K562 (cell line): ENCODE data around the gene VASH2. TPM values are rescaled to one million over a fixed set of nuclear protein-coding genes. Genes with fewer than 3 reads are reported as not detected.

ENCODE experiments used
- BACH1 ChIP-seq: fragments of 200-800 bp; sonication (Bioruptor generic); IDR thresholded peaks from 2 replicates; pipeline ENCODE4 v1.6.1; 2016; ENCODE audit warnings: missing genetic modification characterization, missing compliant biosample characterization
- CHCHD3 ChIP-seq: fragments of 250-450 bp; sonication (Bioruptor Pico); IDR thresholded peaks from 2 replicates; pipeline ENCODE4 v2.1.2; 2022; ENCODE audit warnings: mild to moderate bottlenecking
- CREM ChIP-seq: IDR thresholded peaks from 2 replicates; pipeline ENCODE4 v1.6.1; 2014; ENCODE audit warnings: antibody characterized with exemption, low read depth
- ESRRA ChIP-seq: fragments of 450-650 bp; IDR thresholded peaks from 2 replicates; pipeline ENCODE4 v1.6.1; 2014; ENCODE audit warnings: low read depth, mild to moderate bottlenecking, moderate library complexity, borderline replicate concordance
- ETS2 ChIP-seq: IDR thresholded peaks from 2 replicates; pipeline ENCODE4 v1.6.1; 2016; ENCODE audit warnings: borderline replicate concordance, missing genetic modification characterization, mild to moderate bottlenecking, moderate library complexity, missing compliant biosample characterization; ENCODE audit not compliant: poor library complexity, severe bottlenecking
- HNRNPK ChIP-seq: fragments of 200-400 bp; formaldehyde crosslinking; IDR thresholded peaks from one replicate; pipeline ENCODE4 v1.6.1; 2018; ENCODE audit warnings: mild to moderate bottlenecking, low read depth, low read length; ENCODE audit not compliant: poor library complexity, severe bottlenecking
- LEF1 ChIP-seq: fragments of 450-650 bp; IDR thresholded peaks from 2 replicates; pipeline ENCODE4 v1.6.1; 2016; ENCODE audit warnings: mild to moderate bottlenecking
- MBD2 ChIP-seq: sonication (generic); IDR thresholded peaks from 2 replicates; pipeline ENCODE4 v1.6.1; 2016; ENCODE audit warnings: low read depth, borderline replicate concordance
- NFE2 ChIP-seq: IDR thresholded peaks from 2 replicates; pipeline ENCODE4 v1.6.1; 2014; ENCODE audit warnings: antibody characterized with exemption, low read depth
- NUFIP1 ChIP-seq: fragments of 450-650 bp; IDR thresholded peaks from 2 replicates; pipeline ENCODE4 v1.6.1; 2018; ENCODE audit not compliant: partially characterized antibody
- PHF20 ChIP-seq: fragments of 450-650 bp; IDR thresholded peaks from 2 replicates; pipeline ENCODE4 v1.6.1; 2018; ENCODE audit not compliant: partially characterized antibody
- RB1 ChIP-seq: fragments of 450-650 bp; IDR thresholded peaks from 2 replicates; pipeline ENCODE4 v1.6.1; 2017; ENCODE audit warnings: low read depth, mild to moderate bottlenecking
- RBM17 ChIP-seq: fragments of 200-400 bp; formaldehyde crosslinking; IDR thresholded peaks from 2 replicates; pipeline ENCODE4 v1.6.1; 2017; ENCODE audit warnings: low read depth, mild to moderate bottlenecking, low read length, borderline replicate concordance
- SMARCA4 ChIP-seq: fragments of 450-650 bp; IDR thresholded peaks from 2 replicates; pipeline ENCODE4 v1.6.1; 2016
- SMC3 ChIP-seq: conservative IDR thresholded peaks from 2 replicates; pipeline ENCODE4 v1.6.1; 2011; ENCODE audit warnings: low read depth, low read length, improper control_type of control experiment; ENCODE audit not compliant: insufficient read depth
- SP2 ChIP-seq: IDR thresholded peaks from 2 replicates; pipeline ENCODE4 v1.6.1; 2011; ENCODE audit warnings: mild to moderate bottlenecking, low read depth, low read length, moderate library complexity; ENCODE audit not compliant: poor library complexity, severe bottlenecking; ENCODE audit errors: extremely low read depth
- TAL1 ChIP-seq: fragments of 450-650 bp; IDR thresholded peaks from 2 replicates; pipeline ENCODE4 v1.6.1; 2016; ENCODE audit warnings: mild to moderate bottlenecking
- ZBTB7A ChIP-seq: IDR thresholded peaks from 2 replicates; pipeline ENCODE4 v1.6.1; 2011; ENCODE audit warnings: low read depth, mild to moderate bottlenecking, low read length, moderate library complexity, borderline replicate concordance; ENCODE audit not compliant: control insufficient read depth
- ZNF134 ChIP-seq: fragments of 250-450 bp; sonication (Bioruptor Pico); conservative IDR thresholded peaks from 2 replicates; pipeline ENCODE4 v1.4.0; 2020
- polyA plus RNA-seq, 8 experiments: library from polyadenylated mRNA; depleted of rRNA in 4 of 8; stranded (reverse) in 5 of 8; unstranded in 3 of 8; fragments of >200 nt; fragmentation: Nextera tagmentation in 2 of 8; fragmentation: Illumina TruSeq in 1 of 8; extraction: Ambion mirVana in 2 of 8; extraction: Trizol in 1 of 8; gene quantifications; 2 replicates each; pipeline versions ENCODE4 v1.2.1 to v1.2.3, GENCODE V29; 2011 to 2014; ENCODE audit warnings: inconsistent platforms in 1 of 8, missing spikeins in 1 of 8
- total RNA-seq, 7 experiments: library from RNA; depleted of rRNA in 6 of 7; stranded (reverse); fragments of >200 nt in 6 of 7; fragmentation: Illumina TruSeq in 2 of 7; extraction: Trizol in 2 of 7; gene quantifications; 2 replicates each; pipeline versions ENCODE4 v1.2.1 to v1.2.3, GENCODE V29; 2011 to 2021; ENCODE audit warnings: low replicate concordance in 1 of 7
- TF ChIP-seq, protein P1 (sequence below): fragments of 450-650 bp; IDR thresholded peaks from 2 replicates; pipeline ENCODE4 v1.6.1; 2016
- TF ChIP-seq, protein P2 (sequence below): fragments of 250-450 bp; sonication (Bioruptor Pico); IDR thresholded peaks from 2 replicates; pipeline ENCODE4 v1.8.0; 2021; ENCODE audit warnings: moderate library complexity, mild to moderate bottlenecking, inconsistent platforms
- TF ChIP-seq, protein P3 (sequence below): IDR thresholded peaks from 3 replicates; pipeline ENCODE4 v1.6.1; 2011; ENCODE audit warnings: borderline replicate concordance, mild to moderate bottlenecking, moderate library complexity; ENCODE audit not compliant: insufficient read length; ENCODE audit errors: extremely low read depth
- TF ChIP-seq, protein P4 (sequence below): IDR thresholded peaks from 2 replicates; pipeline ENCODE4 v1.6.1; 2011; ENCODE audit warnings: borderline replicate concordance, low read depth, mild to moderate bottlenecking, moderate library complexity, low read length; ENCODE audit not compliant: insufficient read depth, poor library complexity, severe bottlenecking

The VASH2 gene
- total and polyA plus RNA-seq, 9 of the 15 experiments (the other 6 are each of a cell fraction or from before 2014, with no cell fraction given): 0.04 to 0.40 (median 0.10) TPM; not detected in 1

DNA sequence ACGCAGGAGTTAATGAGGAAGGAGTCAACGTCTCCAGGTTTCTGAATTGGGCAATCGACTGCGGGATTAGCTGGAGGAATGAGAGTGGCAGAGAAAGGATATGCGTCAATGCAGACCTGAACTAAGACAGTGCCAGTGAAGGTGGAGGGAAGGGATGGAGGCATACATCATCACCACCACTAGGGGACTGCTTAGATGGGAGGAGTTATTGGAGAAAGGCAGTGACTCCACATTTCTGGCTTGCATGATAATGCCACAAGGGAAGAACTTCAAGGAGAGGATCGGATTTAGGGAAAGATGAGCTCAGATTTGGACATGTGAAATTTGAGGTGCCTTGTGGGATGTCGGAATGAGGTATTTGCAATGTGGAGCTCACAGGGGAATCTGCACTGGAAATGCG lies 17.5 kb downstream of the VASH2 start (continued):
- no peak for TF ChIP-seq ETS2 (tag)
- no peak; the same call in 1 of the 2 replicates for TF ChIP-seq TAL1
- TF ChIP-seq, protein P1, sequence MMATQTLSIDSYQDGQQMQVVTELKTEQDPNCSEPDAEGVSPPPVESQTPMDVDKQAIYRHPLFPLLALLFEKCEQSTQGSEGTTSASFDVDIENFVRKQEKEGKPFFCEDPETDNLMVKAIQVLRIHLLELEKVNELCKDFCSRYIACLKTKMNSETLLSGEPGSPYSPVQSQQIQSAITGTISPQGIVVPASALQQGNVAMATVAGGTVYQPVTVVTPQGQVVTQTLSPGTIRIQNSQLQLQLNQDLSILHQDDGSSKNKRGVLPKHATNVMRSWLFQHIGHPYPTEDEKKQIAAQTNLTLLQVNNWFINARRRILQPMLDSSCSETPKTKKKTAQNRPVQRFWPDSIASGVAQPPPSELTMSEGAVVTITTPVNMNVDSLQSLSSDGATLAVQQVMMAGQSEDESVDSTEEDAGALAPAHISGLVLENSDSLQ: 0 out of 2 replicates have a peak, but pooled peaks have one; percentile 20
- TF ChIP-seq, protein P2, sequence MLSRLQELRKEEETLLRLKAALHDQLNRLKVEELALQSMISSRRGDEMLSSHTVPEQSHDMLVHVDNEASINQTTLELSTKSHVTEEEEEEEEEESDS (CRISPR knock-in tag): no peak
- TF ChIP-seq NFE2: peak; percentile 85
- TF ChIP-seq SMARCA4: peak; percentile 50; the same call in 1 of the 2 replicates
- no peak for TF ChIP-seq ESRRA
- TF ChIP-seq NUFIP1: no peak
- TF ChIP-seq, protein P3, sequence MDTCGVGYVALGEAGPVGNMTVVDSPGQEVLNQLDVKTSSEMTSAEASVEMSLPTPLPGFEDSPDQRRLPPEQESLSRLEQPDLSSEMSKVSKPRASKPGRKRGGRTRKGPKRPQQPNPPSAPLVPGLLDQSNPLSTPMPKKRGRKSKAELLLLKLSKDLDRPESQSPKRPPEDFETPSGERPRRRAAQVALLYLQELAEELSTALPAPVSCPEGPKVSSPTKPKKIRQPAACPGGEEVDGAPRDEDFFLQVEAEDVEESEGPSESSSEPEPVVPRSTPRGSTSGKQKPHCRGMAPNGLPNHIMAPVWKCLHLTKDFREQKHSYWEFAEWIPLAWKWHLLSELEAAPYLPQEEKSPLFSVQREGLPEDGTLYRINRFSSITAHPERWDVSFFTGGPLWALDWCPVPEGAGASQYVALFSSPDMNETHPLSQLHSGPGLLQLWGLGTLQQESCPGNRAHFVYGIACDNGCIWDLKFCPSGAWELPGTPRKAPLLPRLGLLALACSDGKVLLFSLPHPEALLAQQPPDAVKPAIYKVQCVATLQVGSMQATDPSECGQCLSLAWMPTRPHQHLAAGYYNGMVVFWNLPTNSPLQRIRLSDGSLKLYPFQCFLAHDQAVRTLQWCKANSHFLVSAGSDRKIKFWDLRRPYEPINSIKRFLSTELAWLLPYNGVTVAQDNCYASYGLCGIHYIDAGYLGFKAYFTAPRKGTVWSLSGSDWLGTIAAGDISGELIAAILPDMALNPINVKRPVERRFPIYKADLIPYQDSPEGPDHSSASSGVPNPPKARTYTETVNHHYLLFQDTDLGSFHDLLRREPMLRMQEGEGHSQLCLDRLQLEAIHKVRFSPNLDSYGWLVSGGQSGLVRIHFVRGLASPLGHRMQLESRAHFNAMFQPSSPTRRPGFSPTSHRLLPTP: no peak
- no peak for TF ChIP-seq PHF20
- TF ChIP-seq HNRNPK: no peak
- TF ChIP-seq LEF1: 0 out of 2 replicates have a peak, but pooled peaks have one; percentile 32
- TF ChIP-seq SP2: no peak
- TF ChIP-seq ZBTB7A: no peak
- TF ChIP-seq MBD2: no peak
- TF ChIP-seq, protein P4, sequence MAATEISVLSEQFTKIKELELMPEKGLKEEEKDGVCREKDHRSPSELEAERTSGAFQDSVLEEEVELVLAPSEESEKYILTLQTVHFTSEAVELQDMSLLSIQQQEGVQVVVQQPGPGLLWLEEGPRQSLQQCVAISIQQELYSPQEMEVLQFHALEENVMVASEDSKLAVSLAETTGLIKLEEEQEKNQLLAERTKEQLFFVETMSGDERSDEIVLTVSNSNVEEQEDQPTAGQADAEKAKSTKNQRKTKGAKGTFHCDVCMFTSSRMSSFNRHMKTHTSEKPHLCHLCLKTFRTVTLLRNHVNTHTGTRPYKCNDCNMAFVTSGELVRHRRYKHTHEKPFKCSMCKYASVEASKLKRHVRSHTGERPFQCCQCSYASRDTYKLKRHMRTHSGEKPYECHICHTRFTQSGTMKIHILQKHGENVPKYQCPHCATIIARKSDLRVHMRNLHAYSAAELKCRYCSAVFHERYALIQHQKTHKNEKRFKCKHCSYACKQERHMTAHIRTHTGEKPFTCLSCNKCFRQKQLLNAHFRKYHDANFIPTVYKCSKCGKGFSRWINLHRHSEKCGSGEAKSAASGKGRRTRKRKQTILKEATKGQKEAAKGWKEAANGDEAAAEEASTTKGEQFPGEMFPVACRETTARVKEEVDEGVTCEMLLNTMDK: peak; percentile 52
- TF ChIP-seq CREM: peak; percentile 82
- no peak for TF ChIP-seq ZNF134 (CRISPR knock-in tag)
- 0 out of 2 replicates have a peak, but pooled peaks have one; percentile 28 for TF ChIP-seq SMC3
- no peak for TF ChIP-seq RBM17
- peak; percentile 21; the same call in 1 of the 2 replicates for TF ChIP-seq RB1
- no peak for TF ChIP-seq BACH1 (tag)
- TF ChIP-seq CHCHD3: no peak
